Stimulated activated naive B cell treated with anti-CD40 and anti-IgM and Interleukin-4, amounts not matched to agents 10 μg/mL and 1 μg/mL and 100 μg/mL, for 72 hours (primary cell): ENCODE data around the gene C14orf93.

ENCODE experiments used
- ATAC-seq, 2 donors: fragments of 150-1000 bp; cut with Tn5 transposase; replicated peaks; 2 replicates each; pipeline ENCODE4 v1.10.0; 2021; ENCODE audit warnings: moderate library complexity in 1 of 2
- DNase-seq: peaks from one replicate; pipeline ENCODE4 v3.0.0; 2021
- H3K27ac Mint-ChIP-seq: one replicate; pipeline ENCODE4 v1.8.0; 2022; ENCODE audit warnings: mild to moderate bottlenecking, mixed read lengths
- H3K27me3 Mint-ChIP-seq, 2 donors: one replicate each; pipeline ENCODE4 v1.8.0; 2022; ENCODE audit warnings: mixed read lengths in 2 of 2
- H3K36me3 Mint-ChIP-seq, 2 donors: one replicate each; pipeline ENCODE4 v1.8.0; 2022; ENCODE audit warnings: mixed read lengths in 2 of 2, mild to moderate bottlenecking in 1 of 2
- H3K4me1 Mint-ChIP-seq, 2 donors: one replicate each; pipeline ENCODE4 v1.8.0; 2022; ENCODE audit warnings: mixed read lengths in 2 of 2, mild to moderate bottlenecking in 1 of 2
- H3K4me3 Mint-ChIP-seq, 2 donors: one replicate each; pipeline ENCODE4 v1.8.0; 2022; ENCODE audit warnings: mild to moderate bottlenecking in 2 of 2, mixed read lengths in 2 of 2, moderate library complexity in 1 of 2
- H3K9me3 Mint-ChIP-seq, 2 donors: one replicate each; pipeline ENCODE4 v1.8.0; 2022; ENCODE audit warnings: mixed read lengths in 2 of 2, mild to moderate bottlenecking in 1 of 2

The C14orf93 gene

GRCh38 chr14:22981090-22981875 lies 28.7 kb downstream of the C14orf93 start:
- no peak for ATAC-seq
- Mint-ChIP-seq H3K9me3 (no peaks in the 10 kb centered on the region), H3K27ac (no peak overlapping the region), H3K36me3 (no peaks in the 10 kb centered on the region), H3K4me1 (peaks cover 0 to 5% of the 10 kb centered on the region in 2 donors), H3K27me3 (peaks cover 15 to 18% of the 10 kb centered on the region in 2 donors), H3K4me3 (peak overlapping the region; percentile 33 to 49)
- DNase-seq: no peak

- H3K4me3 Mint-ChIP-seq: peak overlapping the region; percentile 33 to 49
- H3K27ac Mint-ChIP-seq: no peak overlapping the region
- no peaks in the 10 kb centered on the region for H3K36me3 Mint-ChIP-seq
- H3K27me3 Mint-ChIP-seq: peaks cover 15 to 18% of the 10 kb centered on the region in 2 donors
- H3K9me3 Mint-ChIP-seq: no peaks in the 10 kb centered on the region
- peaks cover 0 to 5% of the 10 kb centered on the region in 2 donors for H3K4me1 Mint-ChIP-seq
- ATAC-seq (no peak), DNase-seq (no peak)
Measured at GRCh38 chr14:22980672-22981089, 29.3 kb downstream of the C14orf93 start.

- peaks cover 0 to 5% of the 10 kb centered on the region in 2 donors for H3K4me1 Mint-ChIP-seq
- H3K27me3 Mint-ChIP-seq: peaks cover 15 to 18% of the 10 kb centered on the region in 2 donors
- H3K4me3 Mint-ChIP-seq: no peak overlapping the region
- H3K36me3 Mint-ChIP-seq: no peaks in the 10 kb centered on the region
- ATAC-seq (no peak), DNase-seq (no peak)
- no peaks in the 10 kb centered on the region for H3K9me3 Mint-ChIP-seq
- H3K27ac Mint-ChIP-seq: no peak overlapping the region
Measured at GRCh38 chr14:22979748-22980392, 30.1 kb downstream of the C14orf93 start.

GRCh38 chr14:22978981-22979671 lies 30.8 kb downstream of the C14orf93 start:
- DNase-seq: no peak
- peaks cover 15 to 18% of the 10 kb centered on the region in 2 donors for H3K27me3 Mint-ChIP-seq
- ATAC-seq: no peak
- H3K9me3 Mint-ChIP-seq: no peaks in the 10 kb centered on the region
- H3K4me1 Mint-ChIP-seq: peaks cover 0 to 5% of the 10 kb centered on the region in 2 donors
- no peak overlapping the region for H3K4me3 Mint-ChIP-seq
- H3K27ac Mint-ChIP-seq: no peak overlapping the region
- H3K36me3 Mint-ChIP-seq: no peaks in the 10 kb centered on the region

GRCh38 chr14:22978487-22978837 lies 31.5 kb downstream of the C14orf93 start:
- ATAC-seq: no peak
- Mint-ChIP-seq H3K9me3 (no peaks in the 10 kb centered on the region), H3K36me3 (no peaks in the 10 kb centered on the region)

GRCh38 chr14:22977684-22978486 lies 32.1 kb downstream of the C14orf93 start:
- H3K36me3 Mint-ChIP-seq: no peaks in the 10 kb centered on the region
- peaks cover 15 to 18% of the 10 kb centered on the region in 2 donors for H3K27me3 Mint-ChIP-seq
- ATAC-seq (no peak), DNase-seq (no peak)
- H3K4me1 Mint-ChIP-seq: peaks cover 0 to 9% of the 10 kb centered on the region in 2 donors
- H3K9me3 Mint-ChIP-seq: no peaks in the 10 kb centered on the region
- no peak overlapping the region for H3K27ac Mint-ChIP-seq
- H3K4me3 Mint-ChIP-seq: no peak overlapping the region

More at GRCh38 chr14:22978487-22978837, 31.5 kb downstream of the C14orf93 start:
- DNase-seq: no peak
- no peak overlapping the region for H3K27ac Mint-ChIP-seq
- H3K27me3 Mint-ChIP-seq: peaks cover 15 to 18% of the 10 kb centered on the region in 2 donors
- H3K4me1 Mint-ChIP-seq: peaks cover 0 to 9% of the 10 kb centered on the region in 2 donors
- no peak overlapping the region for H3K4me3 Mint-ChIP-seq

- H3K36me3 Mint-ChIP-seq: no peaks in the 10 kb centered on the region
- ATAC-seq: no peak
- peaks cover 0 to 9% of the 10 kb centered on the region in 2 donors for H3K4me1 Mint-ChIP-seq
Measured at GRCh38 chr14:22977434-22977683, 32.6 kb downstream of the C14orf93 start.

GRCh38 chr14:22976620-22977433 lies 33.1 kb downstream of the C14orf93 start:
- ATAC-seq: no peak
- no peak overlapping the region for H3K27ac Mint-ChIP-seq
- H3K36me3 Mint-ChIP-seq: no peaks in the 10 kb centered on the region
- peaks cover 0 to 9% of the 10 kb centered on the region in 2 donors for H3K4me1 Mint-ChIP-seq
- peaks cover 15 to 18% of the 10 kb centered on the region in 2 donors for H3K27me3 Mint-ChIP-seq
- no peak for DNase-seq
- H3K9me3 Mint-ChIP-seq: no peaks in the 10 kb centered on the region
- H3K4me3 Mint-ChIP-seq: no peak overlapping the region

More at GRCh38 chr14:22977434-22977683, 32.6 kb downstream of the C14orf93 start:
- H3K27ac Mint-ChIP-seq: no peak overlapping the region
- no peak for DNase-seq
- H3K4me3 Mint-ChIP-seq: no peak overlapping the region
- peaks cover 15 to 18% of the 10 kb centered on the region in 2 donors for H3K27me3 Mint-ChIP-seq
- H3K9me3 Mint-ChIP-seq: no peaks in the 10 kb centered on the region

- Mint-ChIP-seq H3K4me3 (no peak overlapping the region), H3K27ac (no peak overlapping the region), H3K36me3 (no peaks in the 10 kb centered on the region), H3K4me1 (peaks cover 0 to 5% of the 10 kb centered on the region in 2 donors), H3K9me3 (no peaks in the 10 kb centered on the region), H3K27me3 (peaks cover 14 to 15% of the 10 kb centered on the region in 2 donors)
- DNase-seq (no peak), ATAC-seq (no peak)
Measured at GRCh38 chr14:22974530-22975313, 35.2 kb downstream of the C14orf93 start.

GRCh38 chr14:22973217-22974032 lies 36.5 kb downstream of the C14orf93 start:
- ATAC-seq: peak; percentile 57 to 62
- no peaks in the 10 kb centered on the region for H3K36me3 Mint-ChIP-seq
- no peak overlapping the region for H3K27ac Mint-ChIP-seq
- peaks cover 0 to 5% of the 10 kb centered on the region in 2 donors for H3K4me1 Mint-ChIP-seq
- no peak overlapping the region for H3K4me3 Mint-ChIP-seq
- H3K27me3 Mint-ChIP-seq: peaks cover 13 to 15% of the 10 kb centered on the region in 2 donors
- H3K9me3 Mint-ChIP-seq: no peaks in the 10 kb centered on the region
- no peak for DNase-seq

- H3K27me3 Mint-ChIP-seq: peaks cover 6 to 7% of the 10 kb centered on the region in 2 donors
- no peak for DNase-seq
- no peak for ATAC-seq
- H3K4me1 Mint-ChIP-seq: peaks cover 0 to 5% of the 10 kb centered on the region in 2 donors
- no peak overlapping the region for H3K27ac Mint-ChIP-seq
- no peaks in the 10 kb centered on the region for H3K36me3 Mint-ChIP-seq
- H3K9me3 Mint-ChIP-seq: no peaks in the 10 kb centered on the region
- H3K4me3 Mint-ChIP-seq: no peak overlapping the region
Measured at GRCh38 chr14:22972313-22972930, 37.5 kb downstream of the C14orf93 start.

GRCh38 chr14:22971152-22971551 lies 38.8 kb downstream of the C14orf93 start:
- Mint-ChIP-seq H3K27me3 (no peaks in the 10 kb centered on the region), H3K4me3 (no peak overlapping the region), H3K4me1 (peaks cover 0 to 3% of the 10 kb centered on the region in 2 donors), H3K36me3 (no peaks in the 10 kb centered on the region), H3K9me3 (no peaks in the 10 kb centered on the region), H3K27ac (no peak overlapping the region)
- DNase-seq: no peak
- no peak for ATAC-seq
